HEK293 (cell line): ENCODE measurements around the gene ENDOV.

Experiments
- CTCF ChIA-PET: fragments of 350-600 bp; formaldehyde crosslinking; extraction: SDS; loops from one replicate; lab custom pipeline; 2021; ENCODE audit warnings: antibody characterized with exemption; lab: Yijun Ruan, JAX
- POLR2A ChIA-PET: fragments of 300-600 bp; formaldehyde crosslinking; extraction: SDS; loops from one replicate; lab custom pipeline; 2020; ENCODE audit warnings: antibody characterized with exemption, inconsistent platforms; lab: Yijun Ruan, JAX
- H3K27ac ChIP-seq: fragments of 200-500 bp; sonication (Bioruptor generic); 2 replicates; pipeline ENCODE4 v1.5.1; 2014; ENCODE audit warnings: low read depth, low read length, control low read depth, inconsistent platforms; ENCODE audit errors: extremely low read depth
- H3K36me3 ChIP-seq, 2 experiments: fragments of 200-500 bp in 1 of 2; sonication (Bioruptor generic) in 1 of 2; 1 replicate in 1 of 2; 2 replicates in 1 of 2; pipeline ENCODE4 v1.5.1; 2014 to 2017; ENCODE audit warnings: inconsistent platforms in 2 of 2, low read length in 2 of 2; ENCODE audit not compliant: control insufficient read depth in 2 of 2, insufficient read depth in 1 of 2
- H3K4me1 ChIP-seq: fragments of 200-500 bp; sonication (Bioruptor generic); 2 replicates; pipeline ENCODE4 v1.5.1; 2014; ENCODE audit warnings: mild to moderate bottlenecking, low read length, inconsistent platforms; ENCODE audit not compliant: control insufficient read depth, insufficient read depth
- H3K4me3 ChIP-seq: 2 replicates; pipeline ENCODE4 v1.5.1; 2011; ENCODE audit warnings: low read depth, mild to moderate bottlenecking, control low read depth, low read length, moderate library complexity
- H3K9me3 ChIP-seq: fragments of 200-500 bp; sonication (Bioruptor generic); 2 replicates; pipeline ENCODE4 v1.5.1; 2014; ENCODE audit warnings: low read depth, low read length, inconsistent platforms; ENCODE audit not compliant: control insufficient read depth, insufficient read depth
- BCL11B ChIP-seq: fragments of 450-650 bp; formaldehyde crosslinking; IDR thresholded peaks from 2 replicates; pipeline ENCODE4 v1.5.1; 2016; ENCODE audit warnings: low read depth, missing biosample characterization, missing genetic modification characterization
- IKZF3 ChIP-seq: fragments of 450-650 bp; IDR thresholded peaks from 2 replicates; pipeline ENCODE4 v1.5.0; 2018; ENCODE audit warnings: missing biosample characterization, mild to moderate bottlenecking, missing genetic modification characterization, moderate library complexity
- PRDM1 ChIP-seq: fragments of 450-650 bp; formaldehyde crosslinking; IDR thresholded peaks from 2 replicates; pipeline ENCODE4; 2016; ENCODE audit warnings: missing biosample characterization, missing genetic modification characterization
- SP2 ChIP-seq: fragments of 450-650 bp; formaldehyde crosslinking; IDR thresholded peaks from 2 replicates; pipeline ENCODE4 v1.5.1; 2016; ENCODE audit warnings: missing biosample characterization, missing genetic modification characterization
- SP7 ChIP-seq: fragments of 450-650 bp; formaldehyde crosslinking; IDR thresholded peaks from 2 replicates; pipeline ENCODE4 v1.5.1; 2016; ENCODE audit warnings: missing biosample characterization, missing genetic modification characterization
- ZBTB7A ChIP-seq: fragments of 450-650 bp; formaldehyde crosslinking; IDR thresholded peaks from 2 replicates; pipeline ENCODE4 v1.5.1; 2016; ENCODE audit warnings: low read depth, missing biosample characterization, missing genetic modification characterization
- ZNF112 ChIP-seq: fragments of 450-650 bp; formaldehyde crosslinking; IDR thresholded peaks from 2 replicates; pipeline ENCODE4 v1.5.0; 2017; ENCODE audit warnings: missing biosample characterization, missing genetic modification characterization
- ZNF132 ChIP-seq: fragments of 450-650 bp; formaldehyde crosslinking; IDR thresholded peaks from 2 replicates; pipeline ENCODE4 v1.5.1; 2017; ENCODE audit warnings: missing biosample characterization, missing genetic modification characterization, borderline replicate concordance
- ZNF155 ChIP-seq: fragments of 450-650 bp; formaldehyde crosslinking; IDR thresholded peaks from 2 replicates; pipeline ENCODE4 v1.5.1; 2016; ENCODE audit warnings: missing biosample characterization, missing genetic modification characterization
- ZNF169 ChIP-seq: fragments of 450-650 bp; formaldehyde crosslinking; IDR thresholded peaks from 2 replicates; pipeline ENCODE4 v1.5.1; 2016; ENCODE audit warnings: missing biosample characterization, missing genetic modification characterization
- ZNF423 ChIP-seq: fragments of 450-650 bp; formaldehyde crosslinking; IDR thresholded peaks from 2 replicates; pipeline ENCODE4 v1.5.1; 2016; ENCODE audit warnings: missing biosample characterization, missing genetic modification characterization
- ZNF473 ChIP-seq: fragments of 450-650 bp; formaldehyde crosslinking; IDR thresholded peaks from 2 replicates; pipeline ENCODE4 v1.5.1; 2017; ENCODE audit warnings: missing biosample characterization, missing genetic modification characterization
- ZNF549 ChIP-seq: fragments of 450-650 bp; IDR thresholded peaks from 2 replicates; pipeline ENCODE4 v1.5.1; 2018; ENCODE audit warnings: missing biosample characterization, missing genetic modification characterization, mild to moderate bottlenecking, inconsistent platforms, moderate library complexity
- ZNF558 ChIP-seq: fragments of 450-650 bp; formaldehyde crosslinking; IDR thresholded peaks from 2 replicates; pipeline ENCODE4 v1.5.1; 2016; ENCODE audit warnings: missing biosample characterization, missing genetic modification characterization
- ZNF670 ChIP-seq: fragments of 450-650 bp; formaldehyde crosslinking; IDR thresholded peaks from 2 replicates; pipeline ENCODE4 v1.5.1; 2016; ENCODE audit warnings: missing biosample characterization, missing genetic modification characterization, low read depth
- ZNF768 ChIP-seq: fragments of 450-650 bp; formaldehyde crosslinking; IDR thresholded peaks from 2 replicates; pipeline ENCODE4 v1.5.1; 2018; ENCODE audit warnings: missing biosample characterization, mild to moderate bottlenecking, missing genetic modification characterization
- ZNF791 ChIP-seq: fragments of 450-650 bp; formaldehyde crosslinking; IDR thresholded peaks from 2 replicates; pipeline ENCODE4 v1.5.1; 2016; ENCODE audit warnings: missing biosample characterization, missing genetic modification characterization
- TF ChIP-seq, protein P1 (sequence below): fragments of 450-650 bp; formaldehyde crosslinking; IDR thresholded peaks from 2 replicates; pipeline ENCODE4 v1.5.1; 2016; ENCODE audit warnings: missing biosample characterization, missing genetic modification characterization
- TF ChIP-seq, protein P2 (sequence below): fragments of 450-650 bp; formaldehyde crosslinking; IDR thresholded peaks from 2 replicates; pipeline ENCODE4 v1.5.1; 2016; ENCODE audit warnings: missing biosample characterization, missing genetic modification characterization, borderline replicate concordance
- TF ChIP-seq, protein P3 (sequence below): fragments of 450-650 bp; formaldehyde crosslinking; conservative IDR thresholded peaks from 2 replicates; pipeline ENCODE4 v1.5.1; 2016; ENCODE audit warnings: low read depth, missing biosample characterization, missing genetic modification characterization
- TF ChIP-seq, protein P4 (sequence below): fragments of 450-650 bp; formaldehyde crosslinking; IDR thresholded peaks from 2 replicates; pipeline ENCODE4 v1.5.1; 2016; ENCODE audit warnings: missing biosample characterization, missing genetic modification characterization

The ENDOV gene

DNA sequence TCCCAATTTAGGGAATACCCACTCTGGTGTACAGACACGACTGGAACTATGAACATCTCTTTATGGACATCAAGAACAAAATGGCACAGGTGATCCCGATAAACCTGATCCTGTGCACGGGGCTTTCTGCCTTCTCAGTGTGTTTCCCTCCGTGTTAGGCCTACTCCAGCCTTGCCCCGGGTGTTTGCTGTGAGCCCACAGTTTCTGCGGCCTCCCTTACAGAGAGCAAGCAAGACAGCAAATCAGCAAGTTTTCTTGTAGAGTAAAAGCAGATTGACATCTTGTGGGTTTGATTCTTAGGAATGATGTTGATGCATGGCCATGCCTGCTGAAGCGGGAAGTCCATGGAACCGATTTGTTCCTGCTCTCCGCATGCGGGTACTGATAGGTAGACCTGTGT, 26.4 kb upstream of the ENDOV start:
- TF ChIP-seq PRDM1 (tag by site-specific recombination), result no peak
- TF ChIP-seq ZNF473 (tag by site-specific recombination), result no peak
- TF ChIP-seq SP7 (tag by site-specific recombination), result no peak
- no peak for TF ChIP-seq ZNF549 (tag by site-specific recombination)
- TF ChIP-seq ZNF558, result no peak
- TF ChIP-seq ZNF423 (tag by site-specific recombination), result no peak
- TF ChIP-seq ZNF670, result no peak
- H3K27ac ChIP-seq, result no peak overlapping the region
- H3K4me3 ChIP-seq, result no peak overlapping the region
- CTCF ChIA-PET, result no interaction called here
- POLR2A ChIA-PET, result no interaction called here
- H3K36me3 ChIP-seq, result peaks cover 28 to 94% of the 10 kb centered on the region in 2 experiments
- no peaks in the 10 kb centered on the region for H3K9me3 ChIP-seq
- H3K4me1 ChIP-seq, result no peaks in the 10 kb centered on the region

DNA sequence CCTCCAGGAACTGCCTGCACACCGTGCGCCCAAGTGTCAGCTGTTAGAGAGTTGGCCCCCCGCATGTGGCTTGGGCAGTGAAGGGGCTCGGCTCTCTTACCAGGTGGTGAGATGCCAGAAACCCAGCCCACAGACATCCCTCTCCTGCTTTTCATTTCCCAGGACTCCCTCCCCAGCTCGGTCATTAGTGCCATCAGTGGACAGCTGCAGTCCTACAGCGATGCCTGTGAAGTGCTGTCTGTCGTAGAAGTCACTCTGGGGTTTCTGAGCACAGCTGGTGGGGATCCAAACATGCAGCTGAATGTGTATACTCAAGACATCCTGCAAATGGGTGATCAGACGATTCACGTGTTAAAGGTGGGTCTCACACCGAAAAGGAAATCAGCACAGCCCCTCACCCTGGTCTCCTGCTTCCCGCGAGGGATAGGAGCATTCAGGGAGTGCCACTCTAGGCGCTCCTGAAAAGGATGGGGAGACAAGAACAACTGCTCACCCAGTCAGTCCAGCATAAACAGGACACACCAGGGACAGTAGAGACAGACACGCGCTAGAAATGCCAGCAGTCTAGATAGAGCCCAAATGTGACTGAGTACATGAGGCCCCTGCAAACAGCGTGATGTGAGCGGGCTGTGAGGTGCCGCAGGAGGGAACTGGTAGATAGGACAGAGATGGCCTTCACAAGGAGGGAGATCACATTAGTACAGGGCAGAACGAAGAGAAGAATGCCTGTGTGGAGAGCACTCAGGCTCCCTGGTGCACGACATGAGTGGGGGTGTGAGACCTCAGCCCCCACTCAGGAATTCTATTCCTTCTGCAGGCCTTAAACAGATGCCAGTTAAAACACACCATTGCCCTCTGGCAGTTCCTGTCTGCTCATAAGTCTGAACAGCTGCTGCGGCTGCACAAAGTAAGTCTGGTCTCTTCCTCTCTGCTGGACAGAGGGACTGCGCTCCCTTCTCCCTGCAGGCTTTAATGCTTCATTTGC, 25.7 kb upstream of the ENDOV start:
- no peaks in the 10 kb centered on the region for H3K9me3 ChIP-seq
- H3K36me3 ChIP-seq, result peaks cover 32 to 93% of the 10 kb centered on the region in 2 experiments
- H3K4me1 ChIP-seq, result no peaks in the 10 kb centered on the region
- no peak overlapping the region for H3K27ac ChIP-seq
- ChIA-PET CTCF (no interaction called here), POLR2A (no interaction called here)
- H3K4me3 ChIP-seq, result no peak overlapping the region
- TF ChIP-seq SP2, result no peak
- no peak for TF ChIP-seq ZNF791 (tag by site-specific recombination)
- TF ChIP-seq, protein P1, sequence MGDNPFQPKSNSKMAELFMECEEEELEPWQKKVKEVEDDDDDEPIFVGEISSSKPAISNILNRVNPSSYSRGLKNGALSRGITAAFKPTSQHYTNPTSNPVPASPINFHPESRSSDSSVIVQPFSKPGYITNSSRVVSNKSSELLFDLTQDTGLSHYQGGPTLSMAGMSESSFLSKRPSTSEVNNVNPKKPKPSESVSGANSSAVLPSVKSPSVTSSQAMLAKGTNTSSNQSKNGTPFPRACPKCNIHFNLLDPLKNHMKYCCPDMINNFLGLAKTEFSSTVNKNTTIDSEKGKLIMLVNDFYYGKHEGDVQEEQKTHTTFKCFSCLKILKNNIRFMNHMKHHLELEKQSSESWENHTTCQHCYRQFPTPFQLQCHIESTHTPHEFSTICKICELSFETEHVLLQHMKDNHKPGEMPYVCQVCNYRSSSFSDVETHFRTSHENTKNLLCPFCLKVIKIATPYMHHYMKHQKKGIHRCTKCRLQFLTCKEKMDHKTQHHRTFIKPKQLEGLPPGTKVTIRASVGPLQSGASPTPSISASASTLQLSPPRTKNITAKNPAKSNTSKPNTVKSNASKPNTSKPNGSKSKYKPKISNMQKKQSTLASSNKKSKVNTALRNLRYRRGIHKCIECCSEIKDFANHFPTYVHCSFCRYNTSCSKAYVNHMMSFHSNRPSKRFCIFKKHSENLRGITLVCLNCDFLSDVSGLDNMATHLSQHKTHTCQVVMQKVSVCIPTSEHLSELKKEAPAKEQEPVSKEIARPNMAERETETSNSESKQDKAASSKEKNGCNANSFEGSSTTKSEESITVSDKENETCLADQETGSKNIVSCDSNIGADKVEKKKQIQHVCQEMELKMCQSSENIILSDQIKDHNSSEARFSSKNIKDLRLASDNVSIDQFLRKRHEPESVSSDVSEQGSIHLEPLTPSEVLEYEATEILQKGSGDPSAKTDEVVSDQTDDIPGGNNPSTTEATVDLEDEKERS, result no peak
- TF ChIP-seq, protein P2, sequence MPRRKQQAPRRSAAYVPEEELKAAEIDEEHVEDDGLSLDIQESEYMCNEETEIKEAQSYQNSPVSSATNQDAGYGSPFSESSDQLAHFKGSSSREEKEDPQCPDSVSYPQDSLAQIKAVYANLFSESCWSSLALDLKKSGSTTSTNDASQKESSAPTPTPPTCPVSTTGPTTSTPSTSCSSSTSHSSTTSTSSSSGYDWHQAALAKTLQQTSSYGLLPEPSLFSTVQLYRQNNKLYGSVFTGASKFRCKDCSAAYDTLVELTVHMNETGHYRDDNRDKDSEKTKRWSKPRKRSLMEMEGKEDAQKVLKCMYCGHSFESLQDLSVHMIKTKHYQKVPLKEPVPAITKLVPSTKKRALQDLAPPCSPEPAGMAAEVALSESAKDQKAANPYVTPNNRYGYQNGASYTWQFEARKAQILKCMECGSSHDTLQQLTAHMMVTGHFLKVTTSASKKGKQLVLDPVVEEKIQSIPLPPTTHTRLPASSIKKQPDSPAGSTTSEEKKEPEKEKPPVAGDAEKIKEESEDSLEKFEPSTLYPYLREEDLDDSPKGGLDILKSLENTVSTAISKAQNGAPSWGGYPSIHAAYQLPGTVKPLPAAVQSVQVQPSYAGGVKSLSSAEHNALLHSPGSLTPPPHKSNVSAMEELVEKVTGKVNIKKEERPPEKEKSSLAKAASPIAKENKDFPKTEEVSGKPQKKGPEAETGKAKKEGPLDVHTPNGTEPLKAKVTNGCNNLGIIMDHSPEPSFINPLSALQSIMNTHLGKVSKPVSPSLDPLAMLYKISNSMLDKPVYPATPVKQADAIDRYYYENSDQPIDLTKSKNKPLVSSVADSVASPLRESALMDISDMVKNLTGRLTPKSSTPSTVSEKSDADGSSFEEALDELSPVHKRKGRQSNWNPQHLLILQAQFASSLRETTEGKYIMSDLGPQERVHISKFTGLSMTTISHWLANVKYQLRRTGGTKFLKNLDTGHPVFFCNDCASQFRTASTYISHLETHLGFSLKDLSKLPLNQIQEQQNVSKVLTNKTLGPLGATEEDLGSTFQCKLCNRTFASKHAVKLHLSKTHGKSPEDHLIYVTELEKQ (tag by site-specific recombination), result no peak
- TF ChIP-seq, protein P3, sequence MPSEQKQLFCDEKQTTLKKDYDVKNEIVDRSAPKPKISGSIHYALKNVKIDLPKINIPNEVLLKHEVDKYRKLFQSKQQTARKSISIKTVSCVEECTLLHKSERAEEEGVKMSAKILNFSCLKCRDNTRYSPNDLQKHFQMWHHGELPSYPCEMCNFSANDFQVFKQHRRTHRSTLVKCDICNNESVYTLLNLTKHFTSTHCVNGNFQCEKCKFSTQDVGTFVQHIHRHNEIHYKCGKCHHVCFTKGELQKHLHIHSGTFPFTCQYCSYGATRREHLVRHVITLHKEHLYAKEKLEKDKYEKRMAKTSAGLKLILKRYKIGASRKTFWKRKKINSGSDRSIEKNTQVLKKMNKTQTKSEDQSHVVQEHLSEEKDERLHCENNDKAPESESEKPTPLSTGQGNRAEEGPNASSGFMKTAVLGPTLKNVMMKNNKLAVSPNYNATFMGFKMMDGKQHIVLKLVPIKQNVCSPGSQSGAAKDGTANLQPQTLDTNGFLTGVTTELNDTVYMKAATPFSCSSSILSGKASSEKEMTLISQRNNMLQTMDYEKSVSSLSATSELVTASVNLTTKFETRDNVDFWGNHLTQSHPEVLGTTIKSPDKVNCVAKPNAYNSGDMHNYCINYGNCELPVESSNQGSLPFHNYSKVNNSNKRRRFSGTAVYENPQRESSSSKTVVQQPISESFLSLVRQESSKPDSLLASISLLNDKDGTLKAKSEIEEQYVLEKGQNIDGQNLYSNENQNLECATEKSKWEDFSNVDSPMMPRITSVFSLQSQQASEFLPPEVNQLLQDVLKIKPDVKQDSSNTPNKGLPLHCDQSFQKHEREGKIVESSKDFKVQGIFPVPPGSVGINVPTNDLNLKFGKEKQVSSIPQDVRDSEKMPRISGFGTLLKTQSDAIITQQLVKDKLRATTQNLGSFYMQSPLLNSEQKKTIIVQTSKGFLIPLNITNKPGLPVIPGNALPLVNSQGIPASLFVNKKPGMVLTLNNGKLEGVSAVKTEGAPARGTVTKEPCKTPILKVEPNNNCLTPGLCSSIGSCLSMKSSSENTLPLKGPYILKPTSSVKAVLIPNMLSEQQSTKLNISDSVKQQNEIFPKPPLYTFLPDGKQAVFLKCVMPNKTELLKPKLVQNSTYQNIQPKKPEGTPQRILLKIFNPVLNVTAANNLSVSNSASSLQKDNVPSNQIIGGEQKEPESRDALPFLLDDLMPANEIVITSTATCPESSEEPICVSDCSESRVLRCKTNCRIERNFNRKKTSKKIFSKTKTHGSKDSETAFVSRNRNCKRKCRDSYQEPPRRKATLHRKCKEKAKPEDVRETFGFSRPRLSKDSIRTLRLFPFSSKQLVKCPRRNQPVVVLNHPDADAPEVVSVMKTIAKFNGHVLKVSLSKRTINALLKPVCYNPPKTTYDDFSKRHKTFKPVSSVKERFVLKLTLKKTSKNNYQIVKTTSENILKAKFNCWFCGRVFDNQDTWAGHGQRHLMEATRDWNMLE, result no peak
- no peak for TF ChIP-seq ZNF132
- no peak for TF ChIP-seq ZNF768 (tag by site-specific recombination)
- no peak for TF ChIP-seq ZBTB7A (tag by site-specific recombination)
- no peak for TF ChIP-seq IKZF3 (tag by site-specific recombination)
- TF ChIP-seq BCL11B (tag by site-specific recombination), result no peak
- no peak for TF ChIP-seq ZNF169
- no peak for TF ChIP-seq ZNF112 (tag by site-specific recombination)
- no peak for TF ChIP-seq ZNF155
- TF ChIP-seq, protein P4, sequence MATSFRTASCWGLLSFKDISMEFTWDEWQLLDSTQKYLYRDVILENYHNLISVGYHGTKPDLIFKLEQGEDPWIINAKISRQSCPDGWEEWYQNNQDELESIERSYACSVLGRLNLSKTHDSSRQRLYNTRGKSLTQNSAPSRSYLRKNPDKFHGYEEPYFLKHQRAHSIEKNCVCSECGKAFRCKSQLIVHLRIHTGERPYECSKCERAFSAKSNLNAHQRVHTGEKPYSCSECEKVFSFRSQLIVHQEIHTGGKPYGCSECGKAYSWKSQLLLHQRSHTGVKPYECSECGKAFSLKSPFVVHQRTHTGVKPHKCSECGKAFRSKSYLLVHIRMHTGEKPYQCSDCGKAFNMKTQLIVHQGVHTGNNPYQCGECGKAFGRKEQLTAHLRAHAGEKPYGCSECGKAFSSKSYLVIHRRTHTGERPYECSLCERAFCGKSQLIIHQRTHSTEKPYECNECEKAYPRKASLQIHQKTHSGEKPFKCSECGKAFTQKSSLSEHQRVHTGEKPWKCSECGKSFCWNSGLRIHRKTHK (tag by site-specific recombination), result no peak
